ENCODE results near the gene TEKT5.

The TEKT5 gene

DNA sequence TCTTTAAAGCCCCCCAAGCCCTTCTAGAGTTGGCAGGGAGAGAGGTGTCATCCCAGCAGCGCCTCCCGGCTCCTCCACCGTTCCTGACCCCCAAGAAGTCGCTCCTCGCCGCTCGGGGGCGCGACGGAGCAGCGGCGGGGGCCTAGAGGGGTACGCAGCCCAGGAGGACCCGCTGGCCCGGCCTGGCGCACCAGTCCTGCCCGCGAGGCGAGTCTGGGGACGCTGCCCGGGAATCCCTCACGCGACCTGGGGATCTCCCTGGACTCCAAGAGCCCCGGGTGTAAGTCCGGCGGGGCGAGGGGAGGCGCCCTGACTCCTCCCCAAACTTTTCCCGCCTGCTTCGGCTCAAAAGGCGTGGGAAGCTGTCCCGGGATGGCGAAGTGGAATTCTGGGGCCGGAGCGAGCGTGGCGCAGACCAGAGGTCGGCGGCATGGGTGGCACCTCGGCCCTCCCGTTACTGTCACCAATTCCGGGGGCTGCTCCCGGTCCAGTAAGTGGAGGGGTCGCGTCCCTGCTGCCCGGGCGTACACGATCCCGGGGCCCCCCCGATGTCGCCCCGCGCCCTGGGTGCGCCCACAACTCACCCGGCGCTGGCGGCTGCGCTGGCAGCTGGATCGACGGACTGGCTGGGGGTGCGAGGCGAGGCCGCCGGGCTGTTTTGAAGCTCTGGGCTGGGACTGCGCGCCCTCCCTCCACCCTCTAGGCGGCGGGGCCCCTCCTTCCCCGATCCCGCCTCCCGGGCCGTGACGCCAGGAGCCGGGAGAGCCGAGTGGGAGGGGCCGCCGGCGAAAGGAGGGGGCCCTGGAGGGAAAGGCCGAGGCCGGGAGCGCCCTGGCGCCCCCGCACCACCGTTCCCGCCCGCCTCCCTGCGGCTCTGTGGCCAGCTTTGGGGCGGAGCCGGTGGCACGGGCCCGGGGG lies 114.5 kb downstream of the TEKT5 start, which contains the start of gene EMP2:
Gene EMP2 (minus strand): TSS at position 634 of the 918 bp plus-strand sequence. CDS start 32,981 bp downstream, outside the sequence.
- DNase-seq (ENCODE audit: low read depth in 2 of 2), result peak in 1 of 2 experiments; percentile 35

DNA sequence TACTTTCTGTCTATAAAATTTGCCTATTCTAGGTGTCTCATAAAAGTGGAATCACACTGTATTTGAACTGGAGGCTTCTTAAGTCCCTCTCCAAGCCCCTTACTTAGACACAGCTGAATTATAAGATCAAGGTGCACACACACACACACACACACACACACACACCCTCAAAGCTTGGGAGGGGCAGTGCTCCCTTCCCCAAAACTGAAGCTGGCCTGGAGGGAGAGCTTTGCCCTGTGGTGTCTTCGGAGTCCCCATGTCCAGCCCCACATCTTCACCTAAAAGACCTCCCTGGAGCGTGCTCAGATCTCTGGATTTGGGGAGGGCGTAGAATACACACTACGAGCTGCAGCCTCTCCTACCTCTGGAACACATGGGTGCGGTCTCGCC lies 115.2 kb downstream of the TEKT5 start:
- no peak for DNase-seq (ENCODE audit: low read depth in 2 of 2)

DNA sequence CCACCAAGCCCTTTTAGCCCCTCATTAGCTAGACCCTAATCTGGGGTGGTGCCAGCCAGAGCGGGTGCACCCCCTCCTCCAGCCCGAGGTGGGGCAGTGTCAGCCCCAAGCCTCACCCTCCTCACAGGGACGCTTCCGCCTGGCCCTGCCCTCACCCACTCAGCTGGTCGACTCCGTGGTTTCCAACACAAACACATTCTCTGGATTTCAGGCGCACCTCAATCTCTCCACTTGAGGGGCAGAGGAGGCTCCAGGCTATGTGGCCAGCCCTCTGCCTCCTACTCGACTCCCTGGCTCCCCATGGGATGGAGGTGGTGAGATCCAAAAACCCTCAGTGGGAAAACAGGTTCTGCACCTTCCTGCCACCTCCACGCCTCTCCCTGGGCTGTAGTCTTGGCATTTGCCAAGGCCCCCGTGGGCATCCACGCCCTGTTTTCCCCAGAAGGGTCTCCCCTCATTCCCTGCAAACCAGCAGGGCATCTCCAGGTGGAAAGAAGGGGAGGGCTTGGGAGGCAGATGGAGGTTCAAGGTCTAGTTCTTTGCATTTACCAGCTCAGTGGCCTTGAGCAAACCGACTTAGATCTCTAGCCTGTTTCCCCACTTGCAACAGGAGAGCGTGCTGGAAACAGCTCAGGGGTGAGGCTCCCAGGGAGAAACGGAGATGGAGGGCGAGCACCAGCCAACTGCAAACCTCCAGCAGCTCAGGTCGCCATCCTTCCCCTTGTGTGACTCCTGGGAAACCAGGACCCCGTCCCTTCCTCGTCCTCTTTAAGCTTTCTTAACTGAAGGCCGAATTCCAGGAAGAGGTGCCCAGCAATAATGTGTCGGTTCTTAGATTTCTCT lies 116.0 kb downstream of the TEKT5 start:
- no peak for DNase-seq (ENCODE audit: low read depth in 2 of 2)

Measured in fibroblast of skin of left biceps (primary cell).